Activated CD8-positive, alpha-beta memory T cell treated with anti-CD3 and anti-CD28 coated beads for 36 hours (primary cell): ENCODE data around the gene DGLUCY. TPM values are rescaled to one million over a fixed set of nuclear protein-coding genes. Genes with fewer than 3 reads are reported as not detected.

Experiments used
- CTCF ChIA-PET: fragments of 350-600 bp; sonication (Branson Sonifier 250); formaldehyde crosslinking; loops from one replicate; lab custom pipeline; 2021; ENCODE audit warnings: antibody characterized with exemption; lab: Charles Lee
- POLR2A ChIA-PET: fragments of 350-600 bp; sonication (Branson Sonifier 250); formaldehyde crosslinking; loops from one replicate; lab custom pipeline; 2021; ENCODE audit warnings: antibody characterized with exemption; lab: Charles Lee
- total RNA-seq, 2 experiments: library from RNA; stranded (reverse); gene quantifications; one replicate each; pipeline ENCODE4 v1.2.3, GENCODE V29; 2021

Gene DGLUCY
- total RNA-seq, 2 experiments from 2014 or later, result 41.1 to 44.5 TPM

DNA sequence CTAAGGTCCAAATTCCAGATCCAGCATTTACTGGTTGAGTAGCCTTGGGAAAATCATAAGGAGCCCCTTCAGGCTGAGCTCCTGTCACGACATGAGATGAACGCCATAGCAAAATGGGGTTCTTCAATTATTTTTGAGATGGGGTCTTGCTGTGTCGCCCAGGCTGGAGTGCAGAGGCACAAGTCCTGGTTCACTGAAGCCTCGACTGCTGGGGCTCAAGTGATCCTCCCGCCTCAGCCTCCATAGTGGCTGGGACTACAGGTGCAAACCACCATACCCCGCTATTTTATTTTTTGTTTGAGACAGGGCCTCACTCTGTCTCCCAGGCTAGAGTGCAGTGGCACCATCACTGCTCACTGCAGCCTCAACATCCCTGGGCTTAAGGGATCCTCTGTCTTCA is 156.3 kb downstream of the DGLUCY start:
- ChIA-PET CTCF (no interaction called here), POLR2A (no interaction called here)

GRCh38 chr14:91270619-91271018 is 156.7 kb downstream of the DGLUCY start:
- POLR2A ChIA-PET, result no interaction called here
- CTCF ChIA-PET, result no interaction called here

GRCh38 chr14:91271639-91272038 is 157.8 kb downstream of the DGLUCY start:
- ChIA-PET CTCF (no interaction called here), POLR2A (interaction anchor here (0.6 kb wide), 1 partner anchor 28 kb away, joined by 3 read pairs; no protein-coding TSS in a partner anchor)

GRCh38 chr14:91272341-91273272 is 158.7 kb downstream of the DGLUCY start:
- POLR2A ChIA-PET, result interaction anchor here (0.6 kb wide), 1 partner anchor 29 kb away, joined by 3 read pairs; no protein-coding TSS in a partner anchor
- CTCF ChIA-PET, result interaction anchor here (1.0 kb wide), 1 partner anchor 95 kb away, joined by 3 read pairs; no protein-coding TSS in a partner anchor

DNA sequence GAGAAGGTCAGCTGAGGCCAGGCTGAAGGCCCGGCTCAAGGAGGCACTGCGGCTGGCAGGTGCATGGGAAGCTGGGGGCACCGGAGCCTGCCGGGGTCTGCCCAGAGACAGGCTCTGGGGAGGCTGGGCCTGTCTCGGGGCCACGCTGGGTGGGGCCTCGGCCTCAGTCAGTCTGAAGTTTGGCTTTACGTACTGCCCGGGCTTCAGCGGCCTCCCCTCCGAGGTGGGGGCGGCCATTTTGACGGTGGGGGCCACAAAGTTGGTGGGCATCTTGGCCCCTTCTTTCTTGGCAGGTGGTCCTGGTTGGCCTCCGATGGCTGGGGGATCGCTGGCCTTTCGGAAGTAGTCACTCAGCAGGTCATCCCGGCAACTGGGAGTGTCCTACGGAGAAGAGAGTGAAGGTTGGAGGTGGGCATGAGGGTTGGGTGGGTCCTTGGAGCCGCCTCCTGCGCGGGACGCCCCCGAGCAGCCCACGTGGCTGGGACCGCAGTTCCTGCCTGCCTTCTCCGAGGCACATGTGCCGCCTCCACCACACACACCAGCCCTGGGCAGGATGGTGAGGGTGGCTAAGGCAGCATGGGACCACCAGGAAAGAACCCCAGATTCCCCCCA is 159.5 kb downstream of the DGLUCY start:
- CTCF ChIA-PET, result no interaction called here
- POLR2A ChIA-PET, result no interaction called here

GRCh38 chr14:91273885-91274273 is 160.0 kb downstream of the DGLUCY start:
- POLR2A ChIA-PET, result no interaction called here
- CTCF ChIA-PET, result interaction anchor here (1.6 kb wide), 1 partner anchor 10 kb away, joined by 3 read pairs; no protein-coding TSS in a partner anchor

DNA sequence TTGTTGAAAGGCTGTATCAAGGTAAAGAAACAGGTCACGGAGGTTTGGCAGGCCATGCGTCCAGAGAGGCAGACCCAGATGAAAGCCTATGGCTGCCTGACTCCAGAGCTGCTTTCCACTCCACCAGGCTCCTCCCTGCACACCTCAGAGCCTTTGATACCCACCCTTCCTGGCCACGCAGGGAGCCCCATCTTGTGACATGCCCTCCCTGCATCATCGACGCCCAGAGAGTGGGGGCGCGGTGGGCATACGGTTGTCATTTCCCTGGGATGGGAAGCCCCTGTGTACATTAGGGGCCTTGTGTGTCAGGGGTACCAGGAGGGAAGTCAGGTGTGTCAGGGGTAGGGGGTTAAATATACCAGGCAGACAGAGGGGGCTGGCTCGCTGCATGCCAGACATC is 160.9 kb downstream of the DGLUCY start:
- POLR2A ChIA-PET, result no interaction called here
- CTCF ChIA-PET, result interaction anchor here (1.6 kb wide), 1 partner anchor 10 kb away, joined by 3 read pairs; no protein-coding TSS in a partner anchor

Other genes with a start within 250 kb of the DGLUCY start
- 10 to 100 TPM; 16.0 to 18.6 TPM for gene RPS6KA5, start 53.4 kb upstream of the DGLUCY start, total RNA-seq
- 1 to 10 TPM; 7.2 to 7.8 TPM for gene GPR68, start 130.6 kb downstream of the DGLUCY start, total RNA-seq